Stimulated activated CD8-positive, alpha-beta memory T cell treated with anti-CD3 and anti-CD28 coated beads, Interleukin-7, amount 100 ng/mL, for 48 hours (primary cell): ENCODE results near the gene USP17L24.
"Not testable (repeated sequence)": the region's sequence is repeated elsewhere in the genome, so short reads cannot be mapped to it uniquely, and the experiment has no call there.

Experiments
- DNase-seq, 2 donors: peaks; one replicate each; pipeline ENCODE4 v3.0.0-alpha.2; 2020; ENCODE audit warnings: low read depth in 1 of 2; ENCODE audit errors: extremely low read depth in 1 of 2

The USP17L24 gene

DNA sequence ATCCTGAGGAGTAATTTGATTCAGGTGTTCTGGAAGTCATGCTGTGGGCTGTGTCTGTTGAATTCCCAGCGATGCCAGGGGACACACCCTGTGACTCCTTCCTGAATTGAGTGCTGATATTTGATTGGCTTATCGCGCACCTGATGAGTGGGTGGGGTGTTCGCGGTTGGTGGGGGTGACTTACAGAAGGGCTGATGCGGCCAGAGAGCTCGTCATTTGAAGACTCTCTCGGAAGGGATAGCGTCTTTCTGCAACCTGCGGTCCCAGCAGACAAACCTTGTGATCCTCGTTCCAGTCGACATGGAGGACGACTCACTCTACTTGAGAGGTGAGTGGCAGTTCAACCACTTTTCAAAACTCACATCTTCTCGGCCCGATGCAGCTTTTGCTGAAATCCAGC is at the start of gene USP17L24:
Gene USP17L24 (plus strand): TSS at position 301 of the 400 bp plus-strand sequence. CDS start 0 bp downstream, at position 301.
- DNase-seq, result not testable (repeated sequence)

GRCh38 chr4:9324191-9324590 is 774 bp upstream of the USP17L24 start:
- not testable (repeated sequence) for DNase-seq

- DNase-seq, result not testable (repeated sequence)
These were observed 4.6 kb downstream of the USP17L24 start, which contains the start of gene USP17L25 for GRCh38 chr4:9329611-9330010. Gene USP17L25, plus strand, starts transcription at chr4:9329911. Its CDS starts 0 bp downstream, at chr4:9329911.

GRCh38 chr4:9334358-9334757 is 9.4 kb downstream of the USP17L24 start, which contains the start of gene USP17L26:
Gene USP17L26, plus strand, starts transcription at chr4:9334658. Its CDS starts 0 bp downstream, at chr4:9334658.
- not testable (repeated sequence) for DNase-seq

DNA sequence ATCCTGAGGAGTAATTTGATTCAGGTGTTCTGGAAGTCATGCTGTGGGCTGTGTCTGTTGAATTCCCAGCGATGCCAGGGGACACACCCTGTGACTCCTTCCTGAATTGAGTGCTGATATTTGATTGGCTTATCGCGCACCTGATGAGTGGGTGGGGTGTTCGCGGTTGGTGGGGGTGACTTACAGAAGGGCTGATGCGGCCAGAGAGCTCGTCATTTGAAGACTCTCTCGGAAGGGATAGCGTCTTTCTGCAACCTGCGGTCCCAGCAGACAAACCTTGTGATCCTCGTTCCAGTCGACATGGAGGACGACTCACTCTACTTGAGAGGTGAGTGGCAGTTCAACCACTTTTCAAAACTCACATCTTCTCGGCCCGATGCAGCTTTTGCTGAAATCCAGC is 14.1 kb downstream of the USP17L24 start, which contains the start of gene USP17L5:
Gene USP17L5 (plus strand): TSS at position 301 of the 400 bp plus-strand sequence. CDS start 0 bp downstream, at position 301.
- DNase-seq, result not testable (repeated sequence)

GRCh38 chr4:9343848-9344247 is 18.9 kb downstream of the USP17L24 start, which contains the start of gene USP17L27:
Gene USP17L27, plus strand, starts transcription at chr4:9344148. Its CDS starts 0 bp downstream, at chr4:9344148.
- DNase-seq, result not testable (repeated sequence)

DNA sequence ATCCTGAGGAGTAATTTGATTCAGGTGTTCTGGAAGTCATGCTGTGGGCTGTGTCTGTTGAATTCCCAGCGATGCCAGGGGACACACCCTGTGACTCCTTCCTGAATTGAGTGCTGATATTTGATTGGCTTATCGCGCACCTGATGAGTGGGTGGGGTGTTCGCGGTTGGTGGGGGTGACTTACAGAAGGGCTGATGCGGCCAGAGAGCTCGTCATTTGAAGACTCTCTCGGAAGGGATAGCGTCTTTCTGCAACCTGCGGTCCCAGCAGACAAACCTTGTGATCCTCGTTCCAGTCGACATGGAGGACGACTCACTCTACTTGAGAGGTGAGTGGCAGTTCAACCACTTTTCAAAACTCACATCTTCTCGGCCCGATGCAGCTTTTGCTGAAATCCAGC is 23.6 kb downstream of the USP17L24 start, which contains the start of gene USP17L28:
Gene USP17L28 (plus strand): TSS at position 301 of the 400 bp plus-strand sequence. CDS start 0 bp downstream, at position 301.
- DNase-seq, result not testable (repeated sequence)

DNA sequence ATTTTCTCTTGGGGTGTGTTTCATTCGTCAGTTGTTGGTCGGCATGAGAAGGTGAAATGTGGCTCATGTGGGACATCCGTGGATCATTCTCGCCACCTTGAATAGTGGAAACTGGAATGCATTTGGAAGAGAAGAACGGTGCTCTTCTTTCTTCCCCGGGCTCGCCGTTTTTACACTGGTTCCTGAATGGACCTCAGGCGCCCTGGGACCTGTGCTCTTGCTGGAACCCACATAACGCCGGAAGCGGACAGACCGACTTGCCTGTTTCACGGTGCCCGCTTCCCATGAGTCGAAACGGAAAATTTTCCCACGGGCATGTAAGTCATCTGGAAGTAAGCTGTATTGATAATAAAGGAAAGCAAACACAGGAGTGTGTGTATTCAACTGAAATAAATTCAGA is 25.9 kb downstream of the USP17L24 start:
- not testable (repeated sequence) for DNase-seq

DNA sequence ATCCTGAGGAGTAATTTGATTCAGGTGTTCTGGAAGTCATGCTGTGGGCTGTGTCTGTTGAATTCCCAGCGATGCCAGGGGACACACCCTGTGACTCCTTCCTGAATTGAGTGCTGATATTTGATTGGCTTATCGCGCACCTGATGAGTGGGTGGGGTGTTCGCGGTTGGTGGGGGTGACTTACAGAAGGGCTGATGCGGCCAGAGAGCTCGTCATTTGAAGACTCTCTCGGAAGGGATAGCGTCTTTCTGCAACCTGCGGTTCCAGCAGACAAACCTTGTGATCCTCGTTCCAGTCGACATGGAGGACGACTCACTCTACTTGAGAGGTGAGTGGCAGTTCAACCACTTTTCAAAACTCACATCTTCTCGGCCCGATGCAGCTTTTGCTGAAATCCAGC is 28.4 kb downstream of the USP17L24 start, which contains the start of gene USP17L29:
Gene USP17L29 (plus strand): TSS at position 301 of the 400 bp plus-strand sequence. CDS start 0 bp downstream, at position 301.
- not testable (repeated sequence) for DNase-seq

DNA sequence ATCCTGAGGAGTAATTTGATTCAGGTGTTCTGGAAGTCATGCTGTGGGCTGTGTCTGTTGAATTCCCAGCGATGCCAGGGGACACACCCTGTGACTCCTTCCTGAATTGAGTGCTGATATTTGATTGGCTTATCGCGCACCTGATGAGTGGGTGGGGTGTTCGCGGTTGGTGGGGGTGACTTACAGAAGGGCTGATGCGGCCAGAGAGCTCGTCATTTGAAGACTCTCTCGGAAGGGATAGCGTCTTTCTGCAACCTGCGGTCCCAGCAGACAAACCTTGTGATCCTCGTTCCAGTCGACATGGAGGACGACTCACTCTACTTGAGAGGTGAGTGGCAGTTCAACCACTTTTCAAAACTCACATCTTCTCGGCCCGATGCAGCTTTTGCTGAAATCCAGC is 37.9 kb downstream of the USP17L24 start, which contains the start of gene USP17L30:
Gene USP17L30 (plus strand): TSS at position 301 of the 400 bp plus-strand sequence. CDS start 0 bp downstream, at position 301.
- not testable (repeated sequence) for DNase-seq
